H1 (cell line): ENCODE results near the gene PPP1R2B. TPM values are rescaled to one million over a fixed set of nuclear protein-coding genes. Genes with fewer than 3 reads are reported as not detected.

Source experiments
- CTCF ChIA-PET: fragments of 300-600 bp; sonication (Branson Sonifier 250); formaldehyde crosslinking; loops from one replicate; lab custom pipeline; 2021; ENCODE audit not compliant: partially characterized antibody; lab: Charles Lee
- POLR2A ChIA-PET: fragments of 300-600 bp; sonication (Branson Sonifier 250); formaldehyde crosslinking; loops from one replicate; lab custom pipeline; 2021; ENCODE audit warnings: inconsistent platforms; ENCODE audit not compliant: partially characterized antibody; lab: Charles Lee
- DNase-seq, 2 experiments: peaks; one replicate each; pipeline versions ENCODE4 v3.0.0 to v3.0.0-alpha.2; 2010 to 2022; ENCODE audit warnings: low spot score in 2 of 2, low read depth in 1 of 2, mixed read lengths in 1 of 2
- FAIRE-seq: peaks from 2 replicates; lab custom pipeline; 2011; peaks lifted over from hg19 to GRCh38; lab: Jason Lieb, UNC
- H2AFZ ChIP-seq: 2 replicates; pipeline ENCODE4 v1.8.1; 2012; ENCODE audit warnings: low read length, inconsistent platforms
- H2AK5ac ChIP-seq: 2 replicates; pipeline ENCODE4 v1.6.1; 2013; ENCODE audit warnings: low read depth, low read length
- H2BK120ac ChIP-seq: replicated peaks from 2 replicates; pipeline ENCODE3; 2013; ENCODE audit warnings: low read depth, low read length, inconsistent platforms
- H2BK12ac ChIP-seq: 2 replicates; pipeline ENCODE4 v1.6.1; 2013; ENCODE audit warnings: low read depth, low read length
- H2BK15ac ChIP-seq: 2 replicates; pipeline ENCODE4 v1.6.1; 2013; ENCODE audit warnings: low read length
- H2BK20ac ChIP-seq: 2 replicates; pipeline ENCODE4 v1.6.1; 2013; ENCODE audit warnings: low read length
- H2BK5ac ChIP-seq: 2 replicates; pipeline ENCODE4 v1.6.1; 2013; ENCODE audit warnings: low read depth, low read length
- H3K14ac ChIP-seq: 2 replicates; pipeline ENCODE4 v1.6.1; 2013; ENCODE audit warnings: inconsistent platforms; ENCODE audit not compliant: insufficient read length
- H3K18ac ChIP-seq: 2 replicates; pipeline ENCODE4 v1.6.1; 2013; ENCODE audit warnings: low read length; ENCODE audit errors: extremely low read depth
- H3K23ac ChIP-seq: 2 replicates; pipeline ENCODE4 v1.6.1; 2013; ENCODE audit warnings: inconsistent platforms; ENCODE audit not compliant: insufficient read length
- H3K23me2 ChIP-seq: 2 replicates; pipeline ENCODE4 v1.6.1; 2013; ENCODE audit warnings: low read depth, low read length
- H3K27ac ChIP-seq: 2 replicates; pipeline ENCODE4 v1.6.1; 2011; ENCODE audit warnings: low read depth, low read length, inconsistent platforms
- H3K27me3 ChIP-seq, 4 experiments: replicated peaks in 1 of 4; 1 replicate in 1 of 4; 2 replicates in 3 of 4; pipeline versions ENCODE4 v1.6.1 to v1.8.1; 2011 to 2013; ENCODE audit warnings: low read length in 3 of 4, mild to moderate bottlenecking in 3 of 4, inconsistent platforms in 2 of 4, mixed read lengths in 2 of 4, moderate library complexity in 1 of 4; ENCODE audit not compliant: control insufficient read depth in 3 of 4, insufficient read depth in 3 of 4; ENCODE audit errors: extremely low read depth in 1 of 4
- H3K36me3 ChIP-seq, 4 experiments: 2 replicates each; pipeline versions ENCODE4 v1.6.1 to v1.8.1; 2011 to 2013; ENCODE audit warnings: mild to moderate bottlenecking in 4 of 4, low read length in 3 of 4, moderate library complexity in 2 of 4, control low read depth in 1 of 4, inconsistent platforms in 1 of 4; ENCODE audit not compliant: insufficient read depth in 4 of 4, control insufficient read depth in 2 of 4
- H3K4ac ChIP-seq: replicated peaks from 2 replicates; pipeline ENCODE3; 2013; ENCODE audit warnings: low read length, low read depth, mixed read lengths, inconsistent platforms; ENCODE audit not compliant: insufficient read length
- H3K4me1 ChIP-seq, 4 experiments: replicated peaks in 1 of 4; 1 replicate in 1 of 4; 2 replicates in 3 of 4; pipeline versions ENCODE4 v1.6.1 to v1.8.1; 2011 to 2013; ENCODE audit warnings: low read length in 3 of 4, inconsistent platforms in 2 of 4, mixed read lengths in 1 of 4; ENCODE audit not compliant: insufficient read depth in 4 of 4, control insufficient read depth in 3 of 4
- H3K4me2 ChIP-seq, 2 experiments: 2 replicates each; pipeline versions ENCODE4 v1.6.1 to v1.8.1; 2011 to 2013; ENCODE audit warnings: low read depth in 2 of 2, low read length in 2 of 2, control low read depth in 1 of 2, inconsistent platforms in 1 of 2, mild to moderate bottlenecking in 1 of 2; ENCODE audit not compliant: insufficient read depth in 1 of 2
- H3K4me3 ChIP-seq, 4 experiments: fragments of 200-600, 300-600 bp in 1 of 4; sonication (generic), shearing (Covaris generic), sonication (Bioruptor Twin) in 1 of 4; 2 replicates each; pipeline versions ENCODE4 v1.5.1 to v1.8.1; 2011 to 2016; ENCODE audit warnings: low read length in 4 of 4, low read depth in 3 of 4, control low read depth in 2 of 4, inconsistent platforms in 2 of 4, mild to moderate bottlenecking in 2 of 4, mixed read lengths in 1 of 4, moderate library complexity in 1 of 4; ENCODE audit not compliant: insufficient read depth in 2 of 4; ENCODE audit errors: extremely low read depth in 1 of 4
- H3K56ac ChIP-seq: replicated peaks from 2 replicates; pipeline ENCODE3; 2013; ENCODE audit warnings: low read depth, mild to moderate bottlenecking, mixed read lengths, low read length, inconsistent platforms; ENCODE audit not compliant: insufficient read length
- H3K79me1 ChIP-seq: 2 replicates; pipeline ENCODE4 v1.6.1; 2013; ENCODE audit warnings: low read depth, low read length, control low read depth
- H3K79me2 ChIP-seq, 2 experiments: 2 replicates each; pipeline versions ENCODE4 v1.6.1 to v1.8.1; 2012 to 2013; ENCODE audit warnings: low read length in 2 of 2, mild to moderate bottlenecking in 2 of 2, inconsistent platforms in 1 of 2; ENCODE audit not compliant: insufficient read depth in 2 of 2, control insufficient read depth in 1 of 2
- H3K9ac ChIP-seq, 4 experiments: replicated peaks in 1 of 4; 1 replicate in 1 of 4; 2 replicates in 3 of 4; pipeline versions ENCODE4 v1.6.1 to v1.8.1; 2011 to 2013; ENCODE audit warnings: low read depth in 3 of 4, low read length in 3 of 4, control low read depth in 2 of 4, mild to moderate bottlenecking in 2 of 4, moderate library complexity in 2 of 4, inconsistent platforms in 1 of 4; ENCODE audit errors: extremely low read depth in 1 of 4
- H3K9me3 ChIP-seq, 2 experiments: 2 replicates each; pipeline versions ENCODE4 v1.6.1 to v1.8.1; 2012 to 2013; ENCODE audit warnings: mild to moderate bottlenecking in 2 of 2, moderate library complexity in 2 of 2, control low read depth in 1 of 2, inconsistent platforms in 1 of 2, low read depth in 1 of 2, low read length in 1 of 2, mixed read lengths in 1 of 2; ENCODE audit not compliant: insufficient read depth in 2 of 2
- H4K20me1 ChIP-seq, 2 experiments: replicated peaks in 1 of 2; 2 replicates each; pipeline versions ENCODE3 to v1.8.1; 2011 to 2013; ENCODE audit warnings: inconsistent platforms in 2 of 2, low read length in 2 of 2, mild to moderate bottlenecking in 1 of 2; ENCODE audit not compliant: insufficient read depth in 2 of 2, control insufficient read depth in 1 of 2
- H4K5ac ChIP-seq: 2 replicates; pipeline ENCODE4 v1.6.1; 2013; ENCODE audit warnings: low read length, low read depth, mixed read lengths, inconsistent platforms; ENCODE audit not compliant: insufficient read length
- H4K8ac ChIP-seq: 2 replicates; pipeline ENCODE4 v1.8.0; 2013; ENCODE audit warnings: mild to moderate bottlenecking, moderate library complexity, low read length, inconsistent platforms; ENCODE audit not compliant: insufficient read depth; ENCODE audit errors: extremely low read depth
- H4K91ac ChIP-seq: replicated peaks from 2 replicates; pipeline ENCODE3; 2013; ENCODE audit warnings: low read length, mixed read lengths, inconsistent platforms; ENCODE audit not compliant: insufficient read length
- CTBP2 ChIP-seq: IDR thresholded peaks from 2 replicates; pipeline ENCODE4 v1.7.0; 2011; ENCODE audit warnings: borderline replicate concordance, mild to moderate bottlenecking, moderate library complexity, mixed read lengths, low read length; ENCODE audit not compliant: insufficient read depth, insufficient read length
- POLR2A ChIP-seq, 2 experiments: IDR thresholded peaks; 1 replicate in 1 of 2; 2 replicates in 1 of 2; pipeline ENCODE4 v1.6.1; 2011; ENCODE audit warnings: low read depth in 2 of 2, low read length in 2 of 2, mild to moderate bottlenecking in 2 of 2; ENCODE audit errors: control extremely low read depth in 1 of 2
- WGBS, 2 experiments: shearing (Covaris generic) in 1 of 2; methylation state at CpG; one replicate each; pipeline versions ENCODE4 v1.1.6 to v1.1.7; 2013 to 2015; ENCODE audit warnings: low lambda C conversion rate in 2 of 2, mixed read lengths in 2 of 2, inconsistent platforms in 1 of 2, low coverage in 1 of 2, missing lambda C conversion rate in 1 of 2; ENCODE audit not compliant: insufficient replicate concordance in 2 of 2, insufficient coverage in 1 of 2, insufficient read length in 1 of 2; ENCODE audit errors: extremely low coverage in 1 of 2, missing lambda C conversion rate in 1 of 2; 5-methylcytosine and 5-hydroxymethylcytosine counted together
- polyA plus RNA-seq, 7 experiments: library from polyadenylated mRNA; depleted of rRNA in 3 of 7; stranded (reverse) in 5 of 7; unstranded in 2 of 7; fragments of >200 nt in 5 of 7; fragments of 200-250 nt in 2 of 7; gene quantifications; 1 replicate in 5 of 7; 2 replicates in 1 of 7; 4 replicates in 1 of 7; pipeline versions ENCODE4 v1.2.1 to v1.2.3, GENCODE V29; 2011 to 2013; ENCODE audit warnings: missing spikeins in 2 of 7, mixed read lengths in 2 of 7
- total RNA-seq: library from RNA; stranded (reverse); fragmentation: NEBNext Ultra II Directional; extraction: Animal tissue kit (Norgen Biotek cat#: 25700); gene quantifications from 2 replicates; pipeline ENCODE4 v1.2.1, GENCODE V29; 2021
- TF ChIP-seq, protein P1 (sequence below), 3 experiments: IDR thresholded peaks; 1 replicate in 2 of 3; 2 replicates in 1 of 3; pipeline versions ENCODE4 v1.5.1 to v1.6.1; 2011; ENCODE audit warnings: low read length in 3 of 3, mild to moderate bottlenecking in 3 of 3, inconsistent platforms in 2 of 3, low read depth in 1 of 3, moderate library complexity in 1 of 3; ENCODE audit not compliant: insufficient read depth in 1 of 3; ENCODE audit errors: control extremely low read depth in 1 of 3

The PPP1R2B gene
- total and polyA plus RNA-seq, 2 of the 8 experiments (the other 6 are each of a cell fraction or from before 2014, with no cell fraction given) = not detected

DNA sequence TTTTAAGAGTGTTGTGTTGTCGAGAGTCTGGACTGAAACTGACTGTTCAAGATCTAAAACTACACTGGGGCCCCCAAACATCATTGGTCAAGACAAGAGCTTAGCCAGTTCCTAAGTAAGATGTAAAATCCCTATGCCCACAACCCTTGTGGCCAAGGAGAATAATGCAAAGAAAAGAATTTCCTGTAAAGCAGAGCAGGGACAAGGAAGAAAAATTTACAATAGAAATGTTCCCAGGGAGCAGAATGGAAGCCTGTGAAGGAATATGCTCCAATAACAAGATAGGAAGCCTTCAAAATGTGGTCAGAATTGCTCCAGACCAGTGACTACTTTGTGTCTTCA lies 20.4 kb downstream of the PPP1R2B start:
- Histone ChIP-seq H3K27ac (no peak overlapping the region), H2BK20ac (no peak overlapping the region), H3K79me1 (no peaks in the 10 kb centered on the region), H2AFZ (peak overlapping the region; percentile 68; the same call in 1 of the 2 replicates), H3K79me2 (no peaks in the 10 kb centered on the region), H3K4me3 (no peak overlapping the region), H4K20me1 (no peaks in the 10 kb centered on the region), H3K9me3 (no peaks in the 10 kb centered on the region), H3K27me3 (no peaks in the 10 kb centered on the region), H3K56ac (no peak overlapping the region), H3K36me3 (no peaks in the 10 kb centered on the region), H2BK12ac (no peak overlapping the region), H2BK15ac (no peak overlapping the region), H4K8ac (no peak overlapping the region), H3K4me2 (no peak overlapping the region), H3K9ac (no peak overlapping the region), H3K23me2 (no peaks in the 10 kb centered on the region), H3K14ac (no peak overlapping the region), H3K23ac (no peak overlapping the region), H4K5ac (no peak overlapping the region), H2AK5ac (no peak overlapping the region), H2BK5ac (no peak overlapping the region), H2BK120ac (no peak overlapping the region), H3K4ac (no peak overlapping the region), H3K18ac (no peak overlapping the region), H3K4me1 (no peaks in the 10 kb centered on the region; a peak in 1 of 7 replicates), H4K91ac (no peak overlapping the region)
- DNase-seq = no peak
- WGBS, 2 experiments = 82% methylated on average over 1 of the region's 1 CpG; no CpG with 5 or more reads in 1 of the 2 experiments
- POLR2A ChIA-PET = interaction anchor here (1.1 kb wide), 1 partner anchor 9 kb away, joined by 3 read pairs; no protein-coding TSS in a partner anchor
- CTCF ChIA-PET = interaction anchor here (0.6 to 1.5 kb wide), 7 partner anchors 8 to 175 kb away, joined by 3 to 6 read pairs (median 3); no protein-coding TSS in a partner anchor
- no peak for FAIRE-seq
- TF ChIP-seq POLR2A (IDR thresholded peaks at IDR 0.05; ENCODE audit: control extremely low read depth in 1 of 2, low read depth in 2 of 2, low read length in 2 of 2) (no peak), CTBP2 (no peak)
- TF ChIP-seq, protein P1, sequence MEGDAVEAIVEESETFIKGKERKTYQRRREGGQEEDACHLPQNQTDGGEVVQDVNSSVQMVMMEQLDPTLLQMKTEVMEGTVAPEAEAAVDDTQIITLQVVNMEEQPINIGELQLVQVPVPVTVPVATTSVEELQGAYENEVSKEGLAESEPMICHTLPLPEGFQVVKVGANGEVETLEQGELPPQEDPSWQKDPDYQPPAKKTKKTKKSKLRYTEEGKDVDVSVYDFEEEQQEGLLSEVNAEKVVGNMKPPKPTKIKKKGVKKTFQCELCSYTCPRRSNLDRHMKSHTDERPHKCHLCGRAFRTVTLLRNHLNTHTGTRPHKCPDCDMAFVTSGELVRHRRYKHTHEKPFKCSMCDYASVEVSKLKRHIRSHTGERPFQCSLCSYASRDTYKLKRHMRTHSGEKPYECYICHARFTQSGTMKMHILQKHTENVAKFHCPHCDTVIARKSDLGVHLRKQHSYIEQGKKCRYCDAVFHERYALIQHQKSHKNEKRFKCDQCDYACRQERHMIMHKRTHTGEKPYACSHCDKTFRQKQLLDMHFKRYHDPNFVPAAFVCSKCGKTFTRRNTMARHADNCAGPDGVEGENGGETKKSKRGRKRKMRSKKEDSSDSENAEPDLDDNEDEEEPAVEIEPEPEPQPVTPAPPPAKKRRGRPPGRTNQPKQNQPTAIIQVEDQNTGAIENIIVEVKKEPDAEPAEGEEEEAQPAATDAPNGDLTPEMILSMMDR (IDR thresholded peaks at IDR 0.05; ENCODE audit: control extremely low read depth in 1 of 3, insufficient read depth in 1 of 3, low read depth in 1 of 3, low read length in 3 of 3) = peak in 2 of 3 experiments; percentile 5 to 36; a peak in 1 of 4 replicates
